Muscle of leg (tissue), 11 donors: ENCODE data around the gene HPSE2. TPM values are rescaled to one million over a fixed set of nuclear protein-coding genes. Genes with fewer than 3 reads are reported as not detected.

ENCODE experiments used
- DNase-seq: peaks from one replicate; pipeline ENCODE4 v3.0.0; 2013
- H3K27ac ChIP-seq: one replicate; pipeline ENCODE4 v1.5.1; 2013; ENCODE audit warnings: mild to moderate bottlenecking, low read length, control low read depth
- H3K27me3 ChIP-seq: one replicate; pipeline ENCODE4 v1.6.1; 2013; ENCODE audit warnings: low read length; ENCODE audit not compliant: control insufficient read depth, insufficient read depth
- H3K36me3 ChIP-seq: one replicate; pipeline ENCODE4 v1.6.1; 2013; ENCODE audit warnings: low read length; ENCODE audit not compliant: control insufficient read depth, insufficient read depth
- H3K4me1 ChIP-seq: one replicate; pipeline ENCODE4 v1.6.1; 2013; ENCODE audit warnings: low read length; ENCODE audit not compliant: control insufficient read depth, insufficient read depth
- H3K4me3 ChIP-seq: one replicate; pipeline ENCODE4 v1.5.1; 2013; ENCODE audit warnings: low read length, control low read depth
- H3K9me3 ChIP-seq: replicated peaks from 2 replicates; pipeline ENCODE4 v1.6.1; 2013; ENCODE audit warnings: low read depth, low read length; ENCODE audit not compliant: control insufficient read depth
- WGBS: methylation state at CpG from one replicate; pipeline ENCODE4 v1.1.5; 2013; ENCODE audit warnings: missing lambda C conversion rate; ENCODE audit not compliant: insufficient coverage; 5-methylcytosine and 5-hydroxymethylcytosine counted together
- polyA plus RNA-seq, 8 donors: library from polyadenylated mRNA; unstranded; fragments of 120-200 nt; gene quantifications; one replicate each; pipeline versions ENCODE4 v1.2.1 to v1.2.3, GENCODE V29; 2013; ENCODE audit warnings: inconsistent platforms in 1 of 8, low replicate concordance in 1 of 8; ENCODE audit not compliant: insufficient read length in 8 of 8, insufficient read depth in 1 of 8
- total RNA-seq: library from RNA; stranded (reverse); fragments of 120-200 nt; gene quantifications from one replicate; pipeline ENCODE4 v1.2.4, GENCODE V29; 2013

Gene HPSE2
- total and polyA plus RNA-seq, 9 donors, result 0.04 to 0.57 (median 0.13) TPM; not detected in 2

DNA sequence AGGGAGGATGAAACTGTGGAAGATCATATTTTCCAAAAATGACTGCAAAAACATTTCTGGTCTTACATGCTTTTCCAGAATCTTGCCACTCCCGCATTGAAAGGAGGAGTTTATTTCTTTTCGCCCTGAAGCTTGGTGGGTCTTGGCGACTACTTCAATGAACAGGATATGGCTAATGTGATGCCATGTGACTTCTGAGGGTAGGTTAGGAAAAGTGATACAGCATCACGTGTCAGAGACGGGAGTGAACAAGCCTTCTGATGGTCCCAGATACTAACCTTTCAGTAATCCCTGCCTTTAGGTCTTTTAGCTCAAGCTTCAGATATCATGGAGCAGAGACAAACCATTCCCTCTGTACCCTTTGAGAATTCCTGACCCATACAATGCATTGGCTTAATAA lies 596.7 kb downstream of the HPSE2 start:
- Histone ChIP-seq H3K27ac (no peak overlapping the region), H3K27me3 (no peaks in the 10 kb centered on the region), H3K4me1 (no peaks in the 10 kb centered on the region), H3K36me3 (no peaks in the 10 kb centered on the region), H3K4me3 (no peak overlapping the region), H3K9me3 (no peaks in the 10 kb centered on the region)
- DNase-seq, result no peak
- 69% methylated on average over 2 of the region's 5 CpGs for WGBS

DNA sequence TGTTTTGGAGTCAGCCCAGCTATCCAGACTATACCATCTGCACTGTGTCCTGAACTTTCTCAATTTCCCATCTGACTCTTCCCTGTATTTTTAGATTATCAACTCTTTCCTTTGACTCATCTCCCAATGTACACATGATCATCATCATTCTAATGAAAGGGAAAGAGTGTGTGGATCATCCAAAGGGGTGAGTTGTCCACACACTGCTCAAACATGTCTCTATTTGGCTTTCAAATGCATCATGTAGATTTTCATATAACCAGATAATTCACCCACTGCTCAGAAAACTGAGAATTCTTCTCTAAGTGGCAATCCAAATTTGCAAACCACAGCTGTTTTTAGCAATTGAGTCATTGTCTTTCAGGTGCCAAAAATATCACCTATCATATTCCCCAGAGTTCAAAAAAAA lies 598.7 kb downstream of the HPSE2 start:
- Histone ChIP-seq H3K27ac (no peak overlapping the region), H3K4me3 (no peak overlapping the region), H3K27me3 (no peaks in the 10 kb centered on the region), H3K9me3 (no peaks in the 10 kb centered on the region), H3K4me1 (no peaks in the 10 kb centered on the region), H3K36me3 (no peaks in the 10 kb centered on the region)
- DNase-seq, result peak; percentile 35

DNA sequence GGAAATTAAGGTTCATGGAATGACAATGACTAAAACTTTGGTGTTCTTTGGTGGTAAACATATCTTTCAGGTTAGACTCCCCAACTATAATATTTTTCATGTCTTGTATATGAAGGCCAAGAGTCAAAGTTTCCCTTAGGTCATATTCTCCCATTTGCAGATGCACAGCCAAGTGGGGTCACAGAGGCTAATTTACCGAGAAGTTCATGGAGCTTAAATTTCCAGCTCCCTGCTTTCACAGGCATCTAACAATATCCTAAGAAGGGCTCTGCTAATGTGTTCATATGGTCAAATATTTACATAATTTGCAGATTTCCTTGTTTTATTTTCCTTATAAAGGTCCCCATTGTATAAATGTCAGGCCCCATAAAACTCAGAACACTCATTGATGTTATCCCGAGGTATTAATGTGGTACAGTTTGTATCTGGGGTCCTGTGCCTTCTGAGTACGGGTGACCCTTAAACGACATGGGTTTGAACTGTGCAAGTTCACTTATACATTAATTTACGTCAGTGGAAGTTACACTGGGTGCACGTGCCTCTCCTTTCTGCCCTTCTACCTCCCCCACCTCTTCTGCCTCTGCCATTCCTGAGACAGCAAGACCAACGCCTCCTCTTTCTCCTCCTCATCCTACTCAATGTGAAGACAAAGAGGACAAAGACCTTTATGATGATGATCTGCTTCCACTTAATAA lies 603.0 kb downstream of the HPSE2 start:
- H3K4me1 ChIP-seq, result no peaks in the 10 kb centered on the region
- H3K4me3 ChIP-seq, result no peak overlapping the region
- no peaks in the 10 kb centered on the region for H3K27me3 ChIP-seq
- no peaks in the 10 kb centered on the region for H3K36me3 ChIP-seq
- no peak overlapping the region for H3K27ac ChIP-seq
- DNase-seq, result no peak
- 58% methylated on average over 4 of the region's 7 CpGs for WGBS
- H3K9me3 ChIP-seq, result no peaks in the 10 kb centered on the region

DNA sequence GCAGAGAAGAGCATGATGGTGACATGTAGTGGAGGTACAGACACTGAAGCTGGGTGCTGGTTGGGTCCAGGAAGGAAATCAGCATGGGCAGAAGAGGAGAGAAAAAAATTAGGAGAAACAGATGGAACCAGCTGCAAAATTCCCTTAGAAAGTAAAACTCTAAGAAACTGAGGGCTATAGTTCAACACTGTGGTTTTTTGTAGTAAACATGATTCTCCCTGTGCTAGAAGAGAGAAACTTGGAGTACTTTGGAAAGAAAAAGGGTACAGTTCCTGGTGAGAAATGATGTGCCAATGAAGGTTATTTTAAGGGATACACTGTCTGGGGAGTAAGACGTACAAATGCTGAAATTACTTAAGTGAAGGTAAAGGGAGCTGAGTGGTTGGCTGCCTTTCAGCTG lies 607.4 kb downstream of the HPSE2 start:
- no peaks in the 10 kb centered on the region for H3K4me1 ChIP-seq
- no peak for DNase-seq
- no peaks in the 10 kb centered on the region for H3K9me3 ChIP-seq
- no peaks in the 10 kb centered on the region for H3K36me3 ChIP-seq
- no peaks in the 10 kb centered on the region for H3K27me3 ChIP-seq
- WGBS, result 0% methylated on average over 1 of the region's 1 CpG
- H3K27ac ChIP-seq, result no peak overlapping the region
- no peak overlapping the region for H3K4me3 ChIP-seq

DNA sequence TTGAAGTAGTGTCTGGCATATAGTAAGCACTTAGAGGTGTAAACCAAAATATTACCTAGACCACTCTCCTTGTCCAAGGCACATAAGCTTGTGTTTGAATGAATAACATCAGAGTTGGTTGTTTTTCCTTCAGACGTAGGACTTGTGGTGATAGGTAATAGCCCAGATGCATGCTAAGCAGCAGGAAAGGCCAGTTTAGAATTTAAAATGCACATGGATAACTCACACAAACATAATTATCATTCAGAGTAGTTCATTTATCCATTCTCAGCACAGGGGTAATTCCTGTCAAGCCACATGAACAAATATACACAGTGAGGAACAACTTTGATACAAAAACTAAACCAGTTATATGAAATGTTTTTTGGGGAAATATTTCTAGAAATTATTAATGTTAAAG lies 607.9 kb downstream of the HPSE2 start:
- H3K9me3 ChIP-seq, result no peaks in the 10 kb centered on the region
- H3K4me3 ChIP-seq, result no peak overlapping the region
- no peak overlapping the region for H3K27ac ChIP-seq
- no peaks in the 10 kb centered on the region for H3K4me1 ChIP-seq
- whole genome bisulfite sequencing, result no CpG with 5 or more reads among the region's 1 CpG
- no peaks in the 10 kb centered on the region for H3K27me3 ChIP-seq
- no peak for DNase-seq
- H3K36me3 ChIP-seq, result no peaks in the 10 kb centered on the region

DNA sequence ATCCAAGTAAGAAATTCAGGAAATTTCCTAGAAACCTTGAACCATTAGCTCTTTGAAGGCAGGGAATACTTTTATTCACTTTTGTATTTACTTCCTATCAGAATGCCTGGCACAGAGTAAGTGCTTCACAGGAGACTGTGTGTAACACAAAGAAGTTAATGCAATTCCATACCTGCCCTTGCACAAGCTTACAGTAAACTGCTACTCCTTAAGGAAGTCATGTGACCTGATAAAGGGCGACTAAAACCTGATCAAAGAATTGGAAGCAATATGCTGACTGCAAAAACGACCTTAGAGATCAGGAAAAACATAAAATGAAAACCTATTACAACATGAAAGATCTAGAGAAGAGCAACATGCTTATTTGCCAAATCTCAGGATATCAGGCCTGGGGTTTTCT lies 610.7 kb downstream of the HPSE2 start:
- Histone ChIP-seq H3K9me3 (no peaks in the 10 kb centered on the region), H3K27me3 (no peaks in the 10 kb centered on the region), H3K36me3 (no peaks in the 10 kb centered on the region), H3K27ac (no peak overlapping the region), H3K4me1 (no peaks in the 10 kb centered on the region), H3K4me3 (no peak overlapping the region)
- DNase-seq, result no peak
- no CpG with 5 or more reads among the region's 2 CpGs for WGBS

DNA sequence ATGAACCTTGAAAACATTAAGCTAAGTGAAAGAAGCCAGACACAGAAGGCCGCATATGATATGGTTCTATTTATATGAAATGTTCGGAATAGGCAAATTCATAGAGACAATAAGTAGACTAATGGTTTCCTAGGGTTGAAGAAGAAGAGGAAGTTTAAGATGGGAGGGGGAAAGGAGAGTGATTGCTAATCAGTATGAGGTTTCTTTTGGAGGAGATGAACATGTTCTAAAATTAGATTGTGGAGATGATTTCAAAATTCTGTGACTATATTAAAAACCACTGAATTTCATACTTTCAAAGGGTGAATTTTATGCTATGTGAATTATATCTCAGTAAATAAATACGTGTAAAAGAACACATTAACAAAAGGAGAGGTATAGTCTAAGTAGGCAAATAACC lies 612.5 kb downstream of the HPSE2 start:
- Histone ChIP-seq H3K36me3 (no peaks in the 10 kb centered on the region), H3K4me1 (peaks cover 3% of the 10 kb centered on the region), H3K4me3 (no peak overlapping the region), H3K27me3 (no peaks in the 10 kb centered on the region), H3K9me3 (no peaks in the 10 kb centered on the region), H3K27ac (no peak overlapping the region)
- 41% methylated on average over 2 of the region's 3 CpGs for WGBS
- DNase-seq, result no peak

DNA sequence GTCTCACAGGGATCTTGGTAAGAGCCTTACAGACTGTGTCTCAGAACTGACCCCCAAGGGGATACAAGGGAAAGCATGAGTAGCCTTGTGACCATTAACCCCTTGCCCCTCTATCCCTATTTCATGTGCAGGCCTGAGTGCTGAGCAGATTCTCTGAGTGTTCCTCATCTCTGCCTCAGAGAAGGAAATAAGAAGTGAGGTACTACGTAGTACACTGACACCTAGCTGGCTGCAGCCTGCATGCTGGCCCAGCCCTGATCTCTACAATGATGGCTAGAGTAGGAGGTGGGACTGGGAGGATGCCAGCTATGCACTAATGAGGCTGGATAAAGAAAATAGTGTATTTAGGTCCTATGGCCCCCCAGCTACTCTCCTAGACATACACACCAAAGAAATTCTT lies 614.0 kb downstream of the HPSE2 start:
- WGBS, result 83% methylated on average over 1 of the region's 1 CpG
- Histone ChIP-seq H3K36me3 (no peaks in the 10 kb centered on the region), H3K27ac (no peak overlapping the region), H3K4me1 (peaks cover 3% of the 10 kb centered on the region), H3K27me3 (no peaks in the 10 kb centered on the region), H3K9me3 (no peaks in the 10 kb centered on the region), H3K4me3 (no peak overlapping the region)
- no peak for DNase-seq

DNA sequence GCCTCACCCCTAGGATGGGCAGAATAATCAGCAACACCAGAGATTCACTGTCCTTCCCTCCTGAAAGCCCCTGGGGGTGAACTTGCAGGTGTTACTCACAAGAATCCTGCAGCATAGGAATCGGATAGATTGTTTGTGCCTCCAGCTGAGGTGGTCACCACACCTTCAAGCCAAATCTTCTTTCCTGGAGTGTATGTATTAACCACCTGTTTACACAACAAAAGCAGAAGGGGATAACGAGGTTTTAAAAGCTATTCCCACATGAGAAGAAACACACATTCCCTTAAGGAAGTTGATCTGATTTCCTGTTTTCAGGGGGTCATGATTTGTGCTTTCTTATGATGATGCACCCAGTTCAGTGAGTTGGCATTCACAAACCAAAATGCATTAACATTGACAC lies 615.1 kb downstream of the HPSE2 start:
- Histone ChIP-seq H3K4me3 (no peak overlapping the region), H3K27ac (no peak overlapping the region), H3K27me3 (no peaks in the 10 kb centered on the region), H3K9me3 (no peaks in the 10 kb centered on the region), H3K4me1 (peaks cover 3% of the 10 kb centered on the region), H3K36me3 (no peaks in the 10 kb centered on the region)
- no peak for DNase-seq
- no CpG with 5 or more reads among the region's 2 CpGs for WGBS

DNA sequence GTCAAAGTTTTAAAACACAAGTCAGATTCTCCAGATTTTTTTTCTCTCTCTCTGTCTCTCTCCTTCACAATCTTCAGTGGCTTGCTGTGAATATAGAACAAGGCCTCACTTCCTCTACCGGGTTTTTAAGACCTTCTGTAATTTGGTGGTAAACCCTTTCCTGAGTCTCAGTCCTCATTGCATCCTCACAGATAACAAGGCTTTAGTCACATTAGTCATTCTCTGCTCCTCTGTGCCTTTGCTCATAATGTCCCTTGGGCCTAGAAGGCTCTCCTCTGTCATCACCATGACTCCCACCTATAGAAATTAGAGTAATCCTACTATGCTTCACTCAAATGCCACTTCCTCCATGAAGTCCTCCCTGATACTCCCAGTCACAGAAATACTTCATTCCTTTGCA lies 616.2 kb downstream of the HPSE2 start:
- H3K27me3 ChIP-seq, result no peaks in the 10 kb centered on the region
- H3K9me3 ChIP-seq, result no peaks in the 10 kb centered on the region
- H3K4me1 ChIP-seq, result peaks cover 3% of the 10 kb centered on the region
- H3K4me3 ChIP-seq, result no peak overlapping the region
- H3K36me3 ChIP-seq, result no peaks in the 10 kb centered on the region
- no peak overlapping the region for H3K27ac ChIP-seq
- no CpG with 5 or more reads among the region's 1 CpG for WGBS
- DNase-seq, result no peak

DNA sequence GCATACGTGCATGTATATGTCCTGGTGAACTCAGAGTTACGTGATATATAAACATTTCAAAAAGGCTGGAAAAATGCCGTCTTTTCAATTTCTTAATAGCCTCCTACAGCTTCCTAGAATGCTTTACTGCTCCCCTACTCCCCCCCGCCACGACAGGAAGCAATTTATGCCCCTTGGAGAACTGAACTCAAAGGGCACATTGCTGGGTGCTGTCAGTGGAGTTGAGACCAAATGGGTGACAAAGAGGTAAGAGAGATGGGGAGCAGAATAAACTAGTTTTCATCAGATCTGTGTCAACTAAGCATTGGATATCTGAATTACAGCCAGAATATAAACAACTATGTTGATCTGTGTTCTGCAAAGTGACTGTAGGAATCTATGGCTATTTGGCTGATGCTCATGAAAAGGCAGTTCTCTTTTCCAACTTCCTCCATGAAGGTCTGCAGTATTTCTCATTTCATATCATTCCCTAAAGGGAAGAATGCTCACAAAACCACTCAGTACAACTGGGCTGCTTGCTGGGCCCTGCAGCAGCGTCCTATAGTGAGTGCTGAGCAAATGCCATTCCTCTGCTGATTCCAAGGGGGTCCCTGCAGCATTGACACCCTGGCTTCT lies 617.6 kb downstream of the HPSE2 start:
- no CpG with 5 or more reads among the region's 6 CpGs for WGBS
- H3K27ac ChIP-seq, result no peak overlapping the region
- DNase-seq, result peak; percentile 22
- no peak overlapping the region for H3K4me3 ChIP-seq
- no peaks in the 10 kb centered on the region for H3K9me3 ChIP-seq
- peaks cover 3% of the 10 kb centered on the region for H3K4me1 ChIP-seq
- H3K36me3 ChIP-seq, result no peaks in the 10 kb centered on the region
- no peaks in the 10 kb centered on the region for H3K27me3 ChIP-seq
